ENCODE data around the gene CTNNA3. TPM values are rescaled to one million over a fixed set of nuclear protein-coding genes. Genes with fewer than 3 reads are reported as not detected.

CTNNA3 gene
- total RNA-seq, 1 experiment from 2014 or later, result 0.85 TPM

- ATAC-seq (no peak), DNase-seq (ENCODE audit: low read depth, low spot score) (no peak)
- intact Hi-C loops (cut with micrococcal nuclease; ENCODE audit: unreplicated experiment), result no loop called here
- no peak for TF ChIP-seq POLR2AphosphoS5 (IDR thresholded peaks at IDR 0.05; ENCODE audit: low read depth, low read length)
- TF ChIP-seq TCF7L2 (IDR thresholded peaks at IDR 0.05; ENCODE audit: low read depth, low read length), result no peak
- no peak for TF ChIP-seq SIN3A (IDR thresholded peaks at IDR 0.05; ENCODE audit: borderline replicate concordance, insufficient read depth, low read depth, low read length)
- no peak for TF ChIP-seq REST (IDR thresholded peaks at IDR 0.05; ENCODE audit: insufficient read depth in 1 of 2, low read depth in 2 of 2, low read length in 1 of 2)
- no peak for TF ChIP-seq CTCF (IDR thresholded peaks at IDR 0.05)
- CTCF ChIA-PET, result no interaction called here
- Histone ChIP-seq H3K27me3 (ENCODE audit: control insufficient read depth, insufficient read depth, low read length) (no peaks in the 10 kb centered on the region), H3K36me3 (ENCODE audit: control insufficient read depth, insufficient read depth, low read length) (no peaks in the 10 kb centered on the region), H3K4me3 (ENCODE audit: low read depth in 2 of 2, low read length in 2 of 2) (no peak overlapping the region), H3K9me3 (ENCODE audit: control insufficient read depth, insufficient read depth, low read depth, low read length) (no peaks in the 10 kb centered on the region), H3K27ac (ENCODE audit: low read length) (no peak overlapping the region), H3K4me1 (ENCODE audit: control insufficient read depth, insufficient read depth, low read length) (no peaks in the 10 kb centered on the region)
- no TSS peak for BruUV-seq (replicated peaks)
- POLR2A ChIA-PET, result interaction anchor here (0.6 kb wide), 1 partner anchor 200 kb away, joined by 7 read pairs; no protein-coding TSS in a partner anchor
- in situ Hi-C loops (cut with HindIII; ENCODE audit: low pct_unique_long_range_greater_than_20kb, low sequenced_read_pairs), result no loop called here
Observed at GRCh38 chr10:66671562-66671961, 1024.4 kb downstream of the CTNNA3 start.

- Histone ChIP-seq H3K36me3 (ENCODE audit: control insufficient read depth, insufficient read depth, low read length) (no peaks in the 10 kb centered on the region), H3K9me3 (ENCODE audit: control insufficient read depth, insufficient read depth, low read depth, low read length) (no peaks in the 10 kb centered on the region), H3K4me3 (ENCODE audit: low read depth in 2 of 2, low read length in 2 of 2) (no peak overlapping the region), H3K27ac (ENCODE audit: low read length) (no peak overlapping the region), H3K4me1 (ENCODE audit: control insufficient read depth, insufficient read depth, low read length) (no peaks in the 10 kb centered on the region), H3K27me3 (ENCODE audit: control insufficient read depth, insufficient read depth, low read length) (no peaks in the 10 kb centered on the region)
- ChIA-PET CTCF (interaction anchor here (0.6 kb wide), 1 partner anchor 15 kb away, joined by 3 read pairs; no protein-coding TSS in a partner anchor), POLR2A (interaction anchor here (0.6 kb wide), 1 partner anchor 200 kb away, joined by 7 read pairs; no protein-coding TSS in a partner anchor)
- TF ChIP-seq REST (IDR thresholded peaks at IDR 0.05; ENCODE audit: insufficient read depth in 1 of 2, low read depth in 2 of 2, low read length in 1 of 2), result no peak
- no peak for TF ChIP-seq POLR2AphosphoS5 (IDR thresholded peaks at IDR 0.05; ENCODE audit: low read depth, low read length)
- TF ChIP-seq CTCF (IDR thresholded peaks at IDR 0.05), result no peak
- no peak for TF ChIP-seq SIN3A (IDR thresholded peaks at IDR 0.05; ENCODE audit: borderline replicate concordance, insufficient read depth, low read depth, low read length)
- no peak for TF ChIP-seq TCF7L2 (IDR thresholded peaks at IDR 0.05; ENCODE audit: low read depth, low read length)
- DNase-seq (ENCODE audit: low read depth, low spot score) (no peak), ATAC-seq (no peak)
- in situ Hi-C loops (cut with HindIII; ENCODE audit: low pct_unique_long_range_greater_than_20kb, low sequenced_read_pairs) (no loop called here), intact Hi-C loops (cut with micrococcal nuclease; ENCODE audit: unreplicated experiment) (no loop called here)
- BruUV-seq (replicated peaks), result no TSS peak
Observed at GRCh38 chr10:66671064-66671463, 1024.9 kb downstream of the CTNNA3 start.
